ENCODE data around the gene MIER1. TPM values are rescaled to one million over a fixed set of nuclear protein-coding genes. Genes with fewer than 3 reads are reported as not detected.

Gene MIER1
- total RNA-seq, 1 experiment from 2014 or later: 33.7 TPM

GRCh38 chr1:66999640-67000400, 75.0 kb downstream of the MIER1 start:
- BruUV-seq (replicated peaks): no TSS peak
- in situ Hi-C loops (cut with HindIII; ENCODE audit: low pct_unique_long_range_greater_than_20kb, low sequenced_read_pairs) (no loop called here), intact Hi-C loops (cut with micrococcal nuclease; ENCODE audit: unreplicated experiment) (loop anchor here (5.0 to 10.0 kb wide), 3 partner anchors 212 to 505 kb away; no protein-coding TSS in a partner anchor)
- Histone ChIP-seq H3K9me3 (ENCODE audit: control insufficient read depth, insufficient read depth, low read depth, low read length) (no peaks in the 10 kb centered on the region), H3K4me3 (ENCODE audit: low read depth in 2 of 2, low read length in 2 of 2) (no peak overlapping the region), H3K36me3 (ENCODE audit: control insufficient read depth, insufficient read depth, low read length) (no peaks in the 10 kb centered on the region), H3K27me3 (ENCODE audit: control insufficient read depth, insufficient read depth, low read length) (no peaks in the 10 kb centered on the region), H3K27ac (ENCODE audit: low read length) (no peak overlapping the region), H3K4me1 (ENCODE audit: control insufficient read depth, insufficient read depth, low read length) (no peaks in the 10 kb centered on the region)
- POLR2A ChIA-PET: no interaction called here
- CTCF ChIA-PET: interaction anchor here (0.6 kb wide), 1 partner anchor 167 kb away, joined by 3 read pairs; no protein-coding TSS in a partner anchor
- TF ChIP-seq TCF7L2 (IDR thresholded peaks at IDR 0.05; ENCODE audit: low read depth, low read length): no peak
- TF ChIP-seq POLR2AphosphoS5 (IDR thresholded peaks at IDR 0.05; ENCODE audit: low read depth, low read length): no peak
- no peak for TF ChIP-seq REST (IDR thresholded peaks at IDR 0.05; ENCODE audit: insufficient read depth in 1 of 2, low read depth in 2 of 2, low read length in 1 of 2)
- TF ChIP-seq, protein P1, sequence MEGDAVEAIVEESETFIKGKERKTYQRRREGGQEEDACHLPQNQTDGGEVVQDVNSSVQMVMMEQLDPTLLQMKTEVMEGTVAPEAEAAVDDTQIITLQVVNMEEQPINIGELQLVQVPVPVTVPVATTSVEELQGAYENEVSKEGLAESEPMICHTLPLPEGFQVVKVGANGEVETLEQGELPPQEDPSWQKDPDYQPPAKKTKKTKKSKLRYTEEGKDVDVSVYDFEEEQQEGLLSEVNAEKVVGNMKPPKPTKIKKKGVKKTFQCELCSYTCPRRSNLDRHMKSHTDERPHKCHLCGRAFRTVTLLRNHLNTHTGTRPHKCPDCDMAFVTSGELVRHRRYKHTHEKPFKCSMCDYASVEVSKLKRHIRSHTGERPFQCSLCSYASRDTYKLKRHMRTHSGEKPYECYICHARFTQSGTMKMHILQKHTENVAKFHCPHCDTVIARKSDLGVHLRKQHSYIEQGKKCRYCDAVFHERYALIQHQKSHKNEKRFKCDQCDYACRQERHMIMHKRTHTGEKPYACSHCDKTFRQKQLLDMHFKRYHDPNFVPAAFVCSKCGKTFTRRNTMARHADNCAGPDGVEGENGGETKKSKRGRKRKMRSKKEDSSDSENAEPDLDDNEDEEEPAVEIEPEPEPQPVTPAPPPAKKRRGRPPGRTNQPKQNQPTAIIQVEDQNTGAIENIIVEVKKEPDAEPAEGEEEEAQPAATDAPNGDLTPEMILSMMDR (IDR thresholded peaks at IDR 0.05): no peak
- TF ChIP-seq SIN3A (IDR thresholded peaks at IDR 0.05; ENCODE audit: borderline replicate concordance, insufficient read depth, low read depth, low read length): no peak
- no peak for DNase-seq (ENCODE audit: low read depth, low spot score)
- no peak for ATAC-seq

GRCh38 chr1:67001682-67002425, 77.1 kb downstream of the MIER1 start:
- no TSS peak for BruUV-seq (replicated peaks)
- Histone ChIP-seq H3K4me1 (ENCODE audit: control insufficient read depth, insufficient read depth, low read length) (no peaks in the 10 kb centered on the region), H3K36me3 (ENCODE audit: control insufficient read depth, insufficient read depth, low read length) (no peaks in the 10 kb centered on the region), H3K27me3 (ENCODE audit: control insufficient read depth, insufficient read depth, low read length) (no peaks in the 10 kb centered on the region), H3K4me3 (ENCODE audit: low read depth in 2 of 2, low read length in 2 of 2) (no peak overlapping the region), H3K9me3 (ENCODE audit: control insufficient read depth, insufficient read depth, low read depth, low read length) (no peaks in the 10 kb centered on the region), H3K27ac (ENCODE audit: low read length) (no peak overlapping the region)
- no peak for DNase-seq (ENCODE audit: low read depth, low spot score)
- intact Hi-C loops (cut with micrococcal nuclease; ENCODE audit: unreplicated experiment): no loop called here
- in situ Hi-C loops (cut with HindIII; ENCODE audit: low pct_unique_long_range_greater_than_20kb, low sequenced_read_pairs): no loop called here
- ChIA-PET POLR2A (no interaction called here), CTCF (interaction anchor here (0.6 kb wide), 1 partner anchor 209 kb away, joined by 4 read pairs; no protein-coding TSS in a partner anchor)
- TF ChIP-seq POLR2AphosphoS5 (IDR thresholded peaks at IDR 0.05; ENCODE audit: low read depth, low read length) (no peak), TCF7L2 (IDR thresholded peaks at IDR 0.05; ENCODE audit: low read depth, low read length) (no peak), REST (IDR thresholded peaks at IDR 0.05; ENCODE audit: insufficient read depth in 1 of 2, low read depth in 2 of 2, low read length in 1 of 2) (no peak), SIN3A (IDR thresholded peaks at IDR 0.05; ENCODE audit: borderline replicate concordance, insufficient read depth, low read depth, low read length) (no peak)
- TF ChIP-seq, protein P1 (IDR thresholded peaks at IDR 0.05): no peak
- ATAC-seq: no peak
